Activated CD8-positive, alpha-beta memory T cell treated with anti-CD3 and anti-CD28 coated beads, Interleukin-2, amount 50 U/mL, for 48 hours (primary cell): ENCODE measurements around the gene CNTN1.

ENCODE experiments used
- DNase-seq: peaks from one replicate; pipeline ENCODE4 v3.0.0-alpha.2; 2020

CNTN1 gene

GRCh38 chr12:40784102-40784501 lies 91.9 kb downstream of the CNTN1 start:
- DNase-seq, result no peak

GRCh38 chr12:40788276-40788675 lies 96.0 kb downstream of the CNTN1 start:
- no peak for DNase-seq

GRCh38 chr12:40792792-40793386 lies 100.7 kb downstream of the CNTN1 start:
- no peak for DNase-seq

- no peak for DNase-seq
Observed at GRCh38 chr12:40793471-40793870, 101.2 kb downstream of the CNTN1 start.

- DNase-seq, result no peak
Observed at GRCh38 chr12:40794087-40794486, 101.8 kb downstream of the CNTN1 start.

GRCh38 chr12:40801082-40801481 lies 108.8 kb downstream of the CNTN1 start:
- no peak for DNase-seq

- DNase-seq, result no peak
Observed at GRCh38 chr12:40801861-40802260, 109.6 kb downstream of the CNTN1 start.

GRCh38 chr12:40802656-40803055 lies 110.4 kb downstream of the CNTN1 start:
- DNase-seq, result no peak

- DNase-seq, result no peak
Observed at GRCh38 chr12:40819436-40820108, 127.3 kb downstream of the CNTN1 start.

GRCh38 chr12:40820794-40821484 lies 128.7 kb downstream of the CNTN1 start:
- DNase-seq, result no peak

GRCh38 chr12:40825156-40825555 lies 132.9 kb downstream of the CNTN1 start:
- no peak for DNase-seq

- DNase-seq, result no peak
Observed at GRCh38 chr12:40827683-40828592, 135.7 kb downstream of the CNTN1 start.

- DNase-seq, result no peak
Observed at GRCh38 chr12:40828593-40828990, 136.4 kb downstream of the CNTN1 start.

GRCh38 chr12:40829738-40830144 lies 137.5 kb downstream of the CNTN1 start:
- no peak for DNase-seq

GRCh38 chr12:40831916-40832315 lies 139.7 kb downstream of the CNTN1 start:
- no peak for DNase-seq

GRCh38 chr12:40832668-40833067 lies 140.4 kb downstream of the CNTN1 start:
- no peak for DNase-seq

- DNase-seq, result no peak
Observed at GRCh38 chr12:40833818-40834217, 141.6 kb downstream of the CNTN1 start.

GRCh38 chr12:40834321-40834720 lies 142.1 kb downstream of the CNTN1 start:
- no peak for DNase-seq

- DNase-seq, result no peak
Observed at GRCh38 chr12:40837891-40838429, 145.7 kb downstream of the CNTN1 start.

- no peak for DNase-seq
Observed at GRCh38 chr12:40843495-40843894, 151.3 kb downstream of the CNTN1 start.

- DNase-seq, result no peak
Observed at GRCh38 chr12:40853221-40853620, 161.0 kb downstream of the CNTN1 start.

GRCh38 chr12:40854604-40855003 lies 162.4 kb downstream of the CNTN1 start:
- DNase-seq, result no peak

GRCh38 chr12:40864891-40865290 lies 172.7 kb downstream of the CNTN1 start:
- no peak for DNase-seq
